ENCODE measurements around the gene IGSF21. TPM values are rescaled to one million over a fixed set of nuclear protein-coding genes. Genes with fewer than 3 reads are reported as not detected.

The IGSF21 gene
- total and polyA plus RNA-seq, 2 of the 8 experiments (the other 6 are each of a cell fraction or from before 2014, with no cell fraction given) = 22.5 to 28.5 TPM

DNA sequence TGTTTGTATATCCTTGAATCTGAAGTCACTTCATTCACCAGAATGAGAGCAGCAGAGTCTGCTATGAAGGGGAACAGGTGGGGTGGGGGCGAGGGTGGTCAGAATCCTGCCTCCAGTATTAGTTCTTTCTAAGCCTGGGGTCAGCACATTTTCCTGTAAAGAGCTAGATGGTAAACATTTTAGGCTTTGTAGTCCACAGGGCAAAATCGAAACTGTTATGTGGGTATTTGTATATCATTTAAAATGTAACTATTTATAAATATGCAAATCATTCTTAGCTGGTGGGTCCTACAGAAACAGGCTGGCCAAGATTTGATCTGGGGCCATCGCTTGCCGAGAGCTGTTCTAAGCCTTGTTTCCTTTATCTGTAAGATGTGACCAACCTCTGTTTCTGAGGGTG is 96.0 kb downstream of the IGSF21 start:
- Histone ChIP-seq H2AFZ (ENCODE audit: low read length) (no peak overlapping the region), H2BK5ac (ENCODE audit: low read depth, low read length) (no peak overlapping the region), H4K91ac (replicated peaks; ENCODE audit: insufficient read length, low read length) (no peak overlapping the region), H3K4me1 (replicated peaks in 1 of 4; ENCODE audit: control insufficient read depth in 3 of 4, insufficient read depth in 4 of 4, low read length in 3 of 4) (peaks cover 8 to 15% (median 12%) of the 10 kb centered on the region in 4 experiments), H3K79me1 (ENCODE audit: low read depth, low read length) (no peaks in the 10 kb centered on the region), H2BK12ac (ENCODE audit: low read depth, low read length) (no peak overlapping the region), H2BK20ac (ENCODE audit: low read length) (no peak overlapping the region), H3K56ac (replicated peaks; ENCODE audit: insufficient read length, low read depth, low read length) (no peak overlapping the region), H3K18ac (ENCODE audit: extremely low read depth, low read length) (no peak overlapping the region), H4K5ac (ENCODE audit: insufficient read length, low read depth, low read length) (no peak overlapping the region), H3K23ac (ENCODE audit: insufficient read length) (no peak overlapping the region), H2AK5ac (ENCODE audit: low read depth, low read length) (no peak overlapping the region), H3K79me2 (ENCODE audit: control insufficient read depth in 1 of 2, insufficient read depth in 2 of 2, low read length in 2 of 2) (no peaks in the 10 kb centered on the region), H4K20me1 (replicated peaks in 1 of 2; ENCODE audit: control insufficient read depth in 1 of 2, insufficient read depth in 2 of 2, low read length in 2 of 2) (no peaks in the 10 kb centered on the region), H2BK120ac (replicated peaks; ENCODE audit: low read depth, low read length) (no peak overlapping the region), H3K4me3 (ENCODE audit: extremely low read depth in 1 of 4, insufficient read depth in 2 of 4, low read depth in 3 of 4, low read length in 4 of 4) (no peak overlapping the region), H3K14ac (ENCODE audit: insufficient read length) (no peak overlapping the region), H4K8ac (ENCODE audit: extremely low read depth, insufficient read depth, low read length) (no peak overlapping the region), H3K27me3 (replicated peaks in 1 of 4; ENCODE audit: control insufficient read depth in 3 of 4, extremely low read depth in 1 of 4, insufficient read depth in 3 of 4, low read length in 3 of 4) (no peaks in the 10 kb centered on the region), H3K23me2 (ENCODE audit: low read depth, low read length) (no peaks in the 10 kb centered on the region), H2BK15ac (ENCODE audit: low read length) (no peak overlapping the region), H3K9ac (replicated peaks in 1 of 4; ENCODE audit: extremely low read depth in 1 of 4, low read depth in 3 of 4, low read length in 3 of 4) (no peak overlapping the region), H3K9me3 (ENCODE audit: insufficient read depth in 2 of 2, low read depth in 1 of 2, low read length in 1 of 2) (no peaks in the 10 kb centered on the region), H3K27ac (ENCODE audit: low read depth, low read length) (no peak overlapping the region), H3K4me2 (ENCODE audit: insufficient read depth in 1 of 2, low read depth in 2 of 2, low read length in 2 of 2) (no peak overlapping the region), H3K4ac (replicated peaks; ENCODE audit: insufficient read length, low read depth, low read length) (no peak overlapping the region), H3K36me3 (ENCODE audit: control insufficient read depth in 2 of 4, insufficient read depth in 4 of 4, low read length in 3 of 4) (no peaks in the 10 kb centered on the region)
- POLR2A ChIA-PET (ENCODE audit: partially characterized antibody) = no interaction called here
- DNase-seq (ENCODE audit: low read depth in 1 of 2, low spot score in 2 of 2) = no peak
- no peak for FAIRE-seq
- TF ChIP-seq, protein P1, sequence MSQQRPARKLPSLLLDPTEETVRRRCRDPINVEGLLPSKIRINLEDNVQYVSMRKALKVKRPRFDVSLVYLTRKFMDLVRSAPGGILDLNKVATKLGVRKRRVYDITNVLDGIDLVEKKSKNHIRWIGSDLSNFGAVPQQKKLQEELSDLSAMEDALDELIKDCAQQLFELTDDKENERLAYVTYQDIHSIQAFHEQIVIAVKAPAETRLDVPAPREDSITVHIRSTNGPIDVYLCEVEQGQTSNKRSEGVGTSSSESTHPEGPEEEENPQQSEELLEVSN (IDR thresholded peaks at IDR 0.05) = no peak
- no peak for TF ChIP-seq SRF (IDR thresholded peaks at IDR 0.05; ENCODE audit: low read depth, low read length)
- no peak for TF ChIP-seq JUN (IDR thresholded peaks at IDR 0.05; ENCODE audit: low read depth, low read length)
- no peak for TF ChIP-seq TBP (IDR thresholded peaks at IDR 0.05; ENCODE audit: low read depth, low read length)
- no peak for TF ChIP-seq POLR2A (IDR thresholded peaks at IDR 0.05; ENCODE audit: control extremely low read depth in 1 of 2, low read depth in 2 of 2, low read length in 2 of 2)
- no peak for TF ChIP-seq KDM4A (IDR thresholded peaks at IDR 0.05; ENCODE audit: low read depth, low read length, severe bottlenecking)
- TF ChIP-seq SAP30 (IDR thresholded peaks at IDR 0.05; ENCODE audit: insufficient read depth, insufficient replicate concordance, low read length) = no peak
- no peak for TF ChIP-seq SIN3A (conservative IDR thresholded peaks at IDR 0.05 in 1 of 2, IDR thresholded peaks at IDR 0.05 in 1 of 2; ENCODE audit: low read depth in 1 of 2, low read length in 2 of 2)
- no peak for TF ChIP-seq TAF7 (optimal IDR thresholded peaks at IDR 0.05; ENCODE audit: borderline replicate concordance, low read depth, low read length)
- TF ChIP-seq SP1 (IDR thresholded peaks at IDR 0.05; ENCODE audit: low read depth, low read length) = no peak
- 85% methylated on average over 4 of the region's 4 CpGs; no CpG with 5 or more reads in 1 of the 2 experiments for WGBS, 2 experiments (ENCODE audit: extremely low coverage in 1 of 2, insufficient coverage in 1 of 2, insufficient read length in 1 of 2, insufficient replicate concordance in 2 of 2, low coverage in 1 of 2, low lambda C conversion rate in 2 of 2, missing lambda C conversion rate in 1 of 2)
- CTCF ChIA-PET (ENCODE audit: partially characterized antibody) = interaction anchor here (0.9 to 1.5 kb wide), 4 partner anchors 14 to 373 kb away, joined by 3 to 7 read pairs (median 4); no protein-coding TSS in a partner anchor
